ENCODE measurements around the gene LPP.

Gene LPP

DNA sequence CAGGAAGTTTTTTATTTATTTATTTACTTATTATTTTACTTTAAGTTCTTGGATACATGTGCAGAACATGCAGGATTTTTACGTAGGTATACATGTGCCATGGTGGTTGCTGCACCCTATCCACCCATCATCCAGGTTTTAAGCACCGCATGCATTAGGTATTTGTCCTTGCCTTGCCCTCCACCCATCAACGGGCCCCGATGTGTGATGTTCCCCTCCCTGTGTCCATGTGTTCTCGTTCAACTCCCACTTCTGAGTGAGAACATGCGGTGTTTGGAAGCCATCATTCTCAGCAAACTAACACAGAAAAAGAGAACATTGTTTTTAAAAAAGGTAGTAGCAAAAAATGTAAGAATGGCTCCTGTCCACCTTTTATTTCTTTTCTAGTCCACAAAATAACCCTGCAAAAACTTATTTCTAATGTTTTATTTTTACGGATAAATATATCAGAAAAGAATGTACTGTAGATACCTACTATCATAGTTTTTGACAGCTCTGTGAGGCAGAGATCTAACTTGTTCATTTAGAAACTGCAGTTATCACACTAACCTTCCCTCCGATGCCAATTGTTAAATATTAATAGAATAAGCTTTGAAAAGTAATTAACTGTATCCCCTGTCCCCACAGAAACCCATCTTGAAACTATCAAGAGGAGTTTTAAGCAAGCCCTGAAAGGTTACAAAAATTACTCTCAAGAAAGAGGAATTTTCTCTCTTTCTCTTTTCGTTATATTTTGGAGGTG is 189.2 kb downstream of the LPP start:
- H3K4me3 ChIP-seq (ENCODE audit: low read length), result no peak overlapping the region
- TF ChIP-seq EZH2 (optimal IDR thresholded peaks at IDR 0.05; ENCODE audit: low read depth, low read length), result no peak
- TF ChIP-seq, protein P1, sequence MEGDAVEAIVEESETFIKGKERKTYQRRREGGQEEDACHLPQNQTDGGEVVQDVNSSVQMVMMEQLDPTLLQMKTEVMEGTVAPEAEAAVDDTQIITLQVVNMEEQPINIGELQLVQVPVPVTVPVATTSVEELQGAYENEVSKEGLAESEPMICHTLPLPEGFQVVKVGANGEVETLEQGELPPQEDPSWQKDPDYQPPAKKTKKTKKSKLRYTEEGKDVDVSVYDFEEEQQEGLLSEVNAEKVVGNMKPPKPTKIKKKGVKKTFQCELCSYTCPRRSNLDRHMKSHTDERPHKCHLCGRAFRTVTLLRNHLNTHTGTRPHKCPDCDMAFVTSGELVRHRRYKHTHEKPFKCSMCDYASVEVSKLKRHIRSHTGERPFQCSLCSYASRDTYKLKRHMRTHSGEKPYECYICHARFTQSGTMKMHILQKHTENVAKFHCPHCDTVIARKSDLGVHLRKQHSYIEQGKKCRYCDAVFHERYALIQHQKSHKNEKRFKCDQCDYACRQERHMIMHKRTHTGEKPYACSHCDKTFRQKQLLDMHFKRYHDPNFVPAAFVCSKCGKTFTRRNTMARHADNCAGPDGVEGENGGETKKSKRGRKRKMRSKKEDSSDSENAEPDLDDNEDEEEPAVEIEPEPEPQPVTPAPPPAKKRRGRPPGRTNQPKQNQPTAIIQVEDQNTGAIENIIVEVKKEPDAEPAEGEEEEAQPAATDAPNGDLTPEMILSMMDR (IDR thresholded peaks at IDR 0.05; ENCODE audit: low read length), result no peak
- TF ChIP-seq EZH2phosphoT487 (IDR thresholded peaks at IDR 0.05; ENCODE audit: low read length), result no peak
- H3K27ac ChIP-seq (ENCODE audit: low read length), result no peak overlapping the region
- no peak for DNase-seq
- H3K9ac ChIP-seq (ENCODE audit: low read length), result no peak overlapping the region
- no peaks in the 10 kb centered on the region for H3K36me3 ChIP-seq (replicated peaks; ENCODE audit: insufficient read depth, low read length)
- H3K4me1 ChIP-seq (ENCODE audit: low read length), result no peaks in the 10 kb centered on the region
- H3F3A ChIP-seq (ENCODE audit: insufficient read depth, low read length), result no peaks in the 10 kb centered on the region
- no peaks in the 10 kb centered on the region for H3K27me3 ChIP-seq (replicated peaks; ENCODE audit: insufficient read depth, low read length)
- H3K79me2 ChIP-seq (ENCODE audit: low read length), result no peaks in the 10 kb centered on the region
- H3K4me2 ChIP-seq (ENCODE audit: low read depth, low read length), result no peak overlapping the region
- H4K20me1 ChIP-seq (ENCODE audit: insufficient read depth, low read length), result no peaks in the 10 kb centered on the region
- no peaks in the 10 kb centered on the region for H3K9me2 ChIP-seq (replicated peaks; ENCODE audit: insufficient read depth, low read length)
- H2AFZ ChIP-seq (ENCODE audit: low read length), result no peak overlapping the region
- no peaks in the 10 kb centered on the region for H3K9me3 ChIP-seq (replicated peaks; ENCODE audit: insufficient read depth, low read length)

DNA sequence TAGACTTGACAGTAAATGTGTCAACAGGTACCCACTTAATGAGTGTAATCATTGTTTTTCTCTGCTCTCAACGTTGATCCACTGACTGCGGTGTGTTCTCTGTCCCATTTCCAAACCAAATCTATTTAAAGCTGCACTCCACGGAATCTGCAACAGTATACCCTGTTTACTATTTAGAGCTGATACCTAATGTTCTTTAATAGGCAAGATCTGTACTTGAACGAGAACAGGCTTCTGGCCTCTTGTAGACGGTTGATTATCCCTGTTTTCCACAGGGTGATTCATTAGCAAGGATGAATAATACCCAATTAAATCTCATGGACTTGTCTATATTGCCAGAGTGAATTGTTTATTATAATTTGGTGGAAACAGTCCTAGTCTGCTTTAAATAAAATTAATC is 189.9 kb downstream of the LPP start:
- H3K4me3 ChIP-seq (ENCODE audit: low read length), result no peak overlapping the region
- no peaks in the 10 kb centered on the region for H3K4me1 ChIP-seq (ENCODE audit: low read length)
- no peaks in the 10 kb centered on the region for H3K79me2 ChIP-seq (ENCODE audit: low read length)
- no peak for DNase-seq
- no peak overlapping the region for H3K9ac ChIP-seq (ENCODE audit: low read length)
- TF ChIP-seq, protein P1 (IDR thresholded peaks at IDR 0.05; ENCODE audit: low read length), result no peak
- TF ChIP-seq EZH2phosphoT487 (IDR thresholded peaks at IDR 0.05; ENCODE audit: low read length) (no peak), EZH2 (optimal IDR thresholded peaks at IDR 0.05; ENCODE audit: low read depth, low read length) (no peak)
- H3K27ac ChIP-seq (ENCODE audit: low read length), result no peak overlapping the region
- H3K36me3 ChIP-seq (replicated peaks; ENCODE audit: insufficient read depth, low read length), result no peaks in the 10 kb centered on the region
- no peak overlapping the region for H3K4me2 ChIP-seq (ENCODE audit: low read depth, low read length)
- H3K9me2 ChIP-seq (replicated peaks; ENCODE audit: insufficient read depth, low read length), result no peaks in the 10 kb centered on the region
- H2AFZ ChIP-seq (ENCODE audit: low read length), result no peak overlapping the region
- no peaks in the 10 kb centered on the region for H4K20me1 ChIP-seq (ENCODE audit: insufficient read depth, low read length)
- H3K9me3 ChIP-seq (replicated peaks; ENCODE audit: insufficient read depth, low read length), result no peaks in the 10 kb centered on the region
- H3F3A ChIP-seq (ENCODE audit: insufficient read depth, low read length), result no peaks in the 10 kb centered on the region
- no peaks in the 10 kb centered on the region for H3K27me3 ChIP-seq (replicated peaks; ENCODE audit: insufficient read depth, low read length)

DNA sequence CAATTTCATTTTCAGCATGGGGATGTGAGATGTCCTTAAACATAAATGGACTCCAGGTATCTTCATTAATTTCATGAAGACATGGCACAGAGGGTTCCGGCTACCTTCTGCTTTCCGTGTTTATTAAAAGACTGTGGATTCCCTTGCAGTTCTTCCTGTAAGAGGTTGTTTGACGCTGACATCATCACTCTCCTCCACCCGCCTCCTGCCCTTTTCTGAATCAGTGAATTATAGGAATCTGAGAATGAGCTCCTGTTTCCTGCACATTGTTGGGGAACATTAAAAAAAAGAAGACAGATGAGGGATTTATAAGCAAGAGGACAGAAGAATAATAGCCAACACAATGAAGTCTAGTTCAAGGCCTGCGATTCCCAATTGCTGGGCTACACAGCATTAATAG is 191.3 kb downstream of the LPP start:
- TF ChIP-seq EZH2 (optimal IDR thresholded peaks at IDR 0.05; ENCODE audit: low read depth, low read length), result no peak
- TF ChIP-seq, protein P1 (IDR thresholded peaks at IDR 0.05; ENCODE audit: low read length), result no peak
- TF ChIP-seq EZH2phosphoT487 (IDR thresholded peaks at IDR 0.05; ENCODE audit: low read length), result no peak
- Histone ChIP-seq H3K4me1 (ENCODE audit: low read length) (no peaks in the 10 kb centered on the region), H3K9ac (ENCODE audit: low read length) (no peak overlapping the region), H3K27ac (ENCODE audit: low read length) (no peak overlapping the region), H3K36me3 (replicated peaks; ENCODE audit: insufficient read depth, low read length) (no peaks in the 10 kb centered on the region), H3F3A (ENCODE audit: insufficient read depth, low read length) (no peaks in the 10 kb centered on the region), H3K27me3 (replicated peaks; ENCODE audit: insufficient read depth, low read length) (no peaks in the 10 kb centered on the region), H3K9me3 (replicated peaks; ENCODE audit: insufficient read depth, low read length) (no peaks in the 10 kb centered on the region), H3K4me3 (ENCODE audit: low read length) (no peak overlapping the region), H2AFZ (ENCODE audit: low read length) (no peak overlapping the region), H3K79me2 (ENCODE audit: low read length) (no peaks in the 10 kb centered on the region), H3K4me2 (ENCODE audit: low read depth, low read length) (no peak overlapping the region), H4K20me1 (ENCODE audit: insufficient read depth, low read length) (no peaks in the 10 kb centered on the region), H3K9me2 (replicated peaks; ENCODE audit: insufficient read depth, low read length) (no peaks in the 10 kb centered on the region)
- no peak for DNase-seq

Data from MM.1S (cell line).